C4-2B (cell line): ENCODE results near the gene TCHH.

Experiments used
- H3K27ac ChIP-seq: fragments of 450-650 bp; 2 replicates; pipeline ENCODE4 v1.5.1; 2017
- ZFX ChIP-seq: fragments of 450-650 bp; IDR thresholded peaks from 2 replicates; pipeline ENCODE4 v1.6.1; 2017
- TF ChIP-seq, protein P1 (sequence below): fragments of 450-650 bp; conservative IDR thresholded peaks from 2 replicates; pipeline ENCODE4 v1.5.1; 2017; ENCODE audit warnings: mild to moderate bottlenecking

The TCHH gene

DNA sequence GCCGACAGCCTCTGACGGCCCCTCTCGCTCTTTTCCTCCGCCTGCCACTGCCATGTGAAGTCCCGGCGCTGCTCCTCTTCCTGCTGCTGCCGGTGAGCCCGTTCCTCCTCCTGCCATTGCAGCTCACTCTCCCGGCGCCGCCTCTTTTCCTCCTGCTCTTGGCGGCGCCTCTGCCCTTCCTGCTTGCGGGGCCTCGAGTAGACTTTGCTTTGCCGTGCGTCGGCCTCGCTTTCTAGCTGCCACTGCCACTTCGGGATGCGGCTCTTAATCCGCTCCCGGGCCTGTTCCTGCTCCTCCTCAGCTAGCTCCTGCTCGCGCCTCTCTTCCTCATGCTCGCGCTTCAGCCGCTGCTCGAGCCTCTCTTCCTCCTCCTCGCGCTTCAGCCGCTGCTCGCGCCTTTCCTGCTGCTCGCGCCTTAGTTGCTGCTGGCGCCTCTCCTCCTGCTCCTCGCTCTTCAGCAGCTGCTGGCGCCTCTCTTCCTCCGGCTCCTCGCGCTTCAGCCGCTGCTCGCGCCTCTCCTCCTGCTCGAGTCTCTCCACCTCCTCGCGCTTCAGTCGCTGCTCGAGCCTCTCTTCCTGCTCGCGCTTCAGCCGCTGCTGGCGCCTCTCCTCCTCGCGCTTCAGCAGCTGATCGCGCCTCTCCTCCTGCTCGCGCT is 4.3 kb downstream of the TCHH start:
- TF ChIP-seq ZFX = no peak
- TF ChIP-seq, protein P1, sequence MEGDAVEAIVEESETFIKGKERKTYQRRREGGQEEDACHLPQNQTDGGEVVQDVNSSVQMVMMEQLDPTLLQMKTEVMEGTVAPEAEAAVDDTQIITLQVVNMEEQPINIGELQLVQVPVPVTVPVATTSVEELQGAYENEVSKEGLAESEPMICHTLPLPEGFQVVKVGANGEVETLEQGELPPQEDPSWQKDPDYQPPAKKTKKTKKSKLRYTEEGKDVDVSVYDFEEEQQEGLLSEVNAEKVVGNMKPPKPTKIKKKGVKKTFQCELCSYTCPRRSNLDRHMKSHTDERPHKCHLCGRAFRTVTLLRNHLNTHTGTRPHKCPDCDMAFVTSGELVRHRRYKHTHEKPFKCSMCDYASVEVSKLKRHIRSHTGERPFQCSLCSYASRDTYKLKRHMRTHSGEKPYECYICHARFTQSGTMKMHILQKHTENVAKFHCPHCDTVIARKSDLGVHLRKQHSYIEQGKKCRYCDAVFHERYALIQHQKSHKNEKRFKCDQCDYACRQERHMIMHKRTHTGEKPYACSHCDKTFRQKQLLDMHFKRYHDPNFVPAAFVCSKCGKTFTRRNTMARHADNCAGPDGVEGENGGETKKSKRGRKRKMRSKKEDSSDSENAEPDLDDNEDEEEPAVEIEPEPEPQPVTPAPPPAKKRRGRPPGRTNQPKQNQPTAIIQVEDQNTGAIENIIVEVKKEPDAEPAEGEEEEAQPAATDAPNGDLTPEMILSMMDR = no peak
- no peak overlapping the region for H3K27ac ChIP-seq

DNA sequence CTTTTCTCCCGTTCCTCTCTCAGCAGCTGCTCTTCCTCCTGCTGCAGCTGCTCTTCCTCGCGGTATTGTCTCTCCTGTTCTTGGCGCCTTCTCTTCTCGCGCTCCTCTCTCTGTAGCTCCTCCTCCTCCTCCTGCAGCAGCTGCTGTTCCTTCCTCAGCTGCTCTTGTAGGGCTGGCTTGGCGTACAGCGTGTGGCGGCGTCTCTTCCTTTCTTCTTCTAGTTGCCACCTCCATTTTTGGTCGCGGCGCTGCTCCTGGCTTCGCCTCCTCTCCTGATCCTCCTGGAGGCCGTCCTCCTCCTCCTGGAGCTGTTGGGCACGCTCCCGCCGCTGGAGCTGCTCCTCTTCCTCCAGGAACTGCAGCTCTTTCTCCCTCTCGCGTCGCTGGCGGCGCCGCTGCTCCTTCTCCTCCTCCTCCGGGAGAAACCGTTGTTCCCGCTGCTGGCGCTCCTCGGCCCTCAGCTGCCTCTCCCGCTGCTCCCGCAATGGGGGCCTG is 4.8 kb downstream of the TCHH start:
- TF ChIP-seq, protein P1 = no peak
- no peak for TF ChIP-seq ZFX
- no peak overlapping the region for H3K27ac ChIP-seq

GRCh38 chr1:152109998-152110294 is 5.3 kb downstream of the TCHH start:
- TF ChIP-seq, protein P1 = no peak
- no peak for TF ChIP-seq ZFX
- H3K27ac ChIP-seq = no peak overlapping the region

GRCh38 chr1:152109231-152109997 is 5.8 kb downstream of the TCHH start:
- no peak for TF ChIP-seq ZFX
- TF ChIP-seq, protein P1 = no peak
- H3K27ac ChIP-seq = no peak overlapping the region

GRCh38 chr1:152108882-152109222 is 6.4 kb downstream of the TCHH start:
- no peak overlapping the region for H3K27ac ChIP-seq
- TF ChIP-seq, protein P1 = no peak
- TF ChIP-seq ZFX = no peak

DNA sequence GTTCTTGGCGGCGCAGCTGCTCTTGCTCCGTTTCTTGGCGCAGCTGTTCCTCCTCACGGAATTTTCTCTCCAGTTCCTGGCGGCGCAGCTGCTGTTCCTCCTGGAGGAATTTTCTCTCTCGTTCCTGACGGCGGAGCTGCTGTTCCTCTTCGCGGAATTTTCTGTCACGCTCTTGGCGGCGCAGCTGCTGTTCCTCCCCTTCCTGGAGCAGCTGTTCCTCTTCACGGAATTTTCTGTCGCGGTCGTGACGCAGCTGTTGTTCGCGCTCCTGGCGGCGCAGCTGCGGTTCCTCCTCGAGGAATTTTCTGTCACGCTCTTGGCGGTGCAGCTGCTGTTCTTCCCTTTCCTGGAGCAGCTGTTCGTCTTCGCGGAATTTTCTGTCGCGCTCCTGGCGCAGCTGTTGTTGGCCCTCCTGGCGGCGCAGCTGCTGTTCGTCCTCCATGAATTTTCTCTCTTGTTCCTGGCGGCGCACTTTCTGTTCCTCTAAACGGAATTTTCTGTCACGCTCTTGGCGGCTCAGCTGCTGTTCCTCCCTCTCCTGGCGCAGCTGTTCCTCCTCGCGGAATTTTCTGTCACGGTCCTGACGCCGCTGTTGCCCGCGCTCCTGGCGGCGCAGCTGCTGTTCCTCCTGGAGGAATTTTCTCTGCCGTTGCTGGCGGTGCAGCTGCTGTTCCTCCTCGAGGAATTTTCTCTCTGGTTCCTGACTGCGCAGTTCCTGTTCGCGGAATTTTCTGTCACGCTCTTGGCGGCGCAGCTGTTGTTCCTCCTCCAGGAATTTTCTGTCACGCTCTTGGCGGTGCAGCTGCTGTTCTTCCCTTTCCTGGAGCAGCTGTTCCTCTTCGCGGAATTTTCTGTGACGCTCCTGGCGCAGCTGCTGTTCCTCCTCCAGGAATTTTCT is 7.0 kb downstream of the TCHH start:
- no peak overlapping the region for H3K27ac ChIP-seq
- TF ChIP-seq, protein P1 = no peak
- TF ChIP-seq ZFX = no peak
